Measurements from ENCODE around the gene MBP. TPM values are rescaled to one million over a fixed set of nuclear protein-coding genes. Genes with fewer than 3 reads are reported as not detected.
"Not testable (repeated sequence)": the region's sequence is repeated elsewhere in the genome, so short reads cannot be mapped to it uniquely, and the experiment has no call there.

The MBP gene
- total RNA-seq, 1 experiment from 2014 or later = 47.4 TPM

DNA sequence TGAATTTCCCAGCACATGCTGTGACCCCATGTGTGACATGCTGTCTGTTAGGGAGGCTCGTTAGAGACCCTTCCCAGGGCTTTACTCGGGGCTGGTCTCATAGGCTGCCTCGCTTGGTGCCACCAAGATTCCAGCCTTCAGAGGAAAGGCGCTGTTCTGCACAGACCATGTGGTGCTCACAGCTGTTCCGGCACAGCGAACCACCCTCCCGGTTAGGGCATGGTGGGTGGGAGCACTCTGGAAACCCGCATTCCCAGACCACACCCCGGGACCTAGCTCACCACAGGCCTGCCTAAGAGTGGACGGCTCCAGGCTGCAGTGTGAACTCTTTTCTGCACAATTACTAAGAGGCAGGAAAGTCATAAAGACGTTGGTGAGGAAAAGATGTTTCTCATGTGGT is 112.0 kb downstream of the MBP start:
- H3K9me3 ChIP-seq (ENCODE audit: low read length) = no peaks in the 10 kb centered on the region
- H3K9ac ChIP-seq (ENCODE audit: low read length) = no peak overlapping the region
- H3K36me3 ChIP-seq (ENCODE audit: low read depth, low read length) = peaks cover 3% of the 10 kb centered on the region; the same call in 1 of the 2 replicates
- no peak for ATAC-seq
- H3F3A ChIP-seq (ENCODE audit: low read length, unreplicated experiment) = no peaks in the 10 kb centered on the region
- no peak overlapping the region for H3K4me2 ChIP-seq (ENCODE audit: low read length)
- BruUV-seq (replicated peaks) = no TSS peak
- ChIA-PET POLR2A (ENCODE audit: unreplicated experiment) (no interaction called here), CTCF (no interaction called here)
- no peak overlapping the region for H3K4me3 ChIP-seq (ENCODE audit: low read length)
- no peaks in the 10 kb centered on the region for H3K79me2 ChIP-seq (ENCODE audit: low read length)
- no peaks in the 10 kb centered on the region for H3K4me1 ChIP-seq (ENCODE audit: insufficient read depth, low read length)
- H3K27me3 ChIP-seq (ENCODE audit: low read length) = no peaks in the 10 kb centered on the region
- H3K27ac ChIP-seq (ENCODE audit: low read length) = no peak overlapping the region
- intact Hi-C loops (cut with micrococcal nuclease) = no loop called here
- no peaks in the 10 kb centered on the region for H3K9me2 ChIP-seq (replicated peaks; ENCODE audit: low read length)
- no peak for DNase-seq
- H2AFZ ChIP-seq (ENCODE audit: low read length) = no peak overlapping the region
- TF ChIP-seq, protein P1, sequence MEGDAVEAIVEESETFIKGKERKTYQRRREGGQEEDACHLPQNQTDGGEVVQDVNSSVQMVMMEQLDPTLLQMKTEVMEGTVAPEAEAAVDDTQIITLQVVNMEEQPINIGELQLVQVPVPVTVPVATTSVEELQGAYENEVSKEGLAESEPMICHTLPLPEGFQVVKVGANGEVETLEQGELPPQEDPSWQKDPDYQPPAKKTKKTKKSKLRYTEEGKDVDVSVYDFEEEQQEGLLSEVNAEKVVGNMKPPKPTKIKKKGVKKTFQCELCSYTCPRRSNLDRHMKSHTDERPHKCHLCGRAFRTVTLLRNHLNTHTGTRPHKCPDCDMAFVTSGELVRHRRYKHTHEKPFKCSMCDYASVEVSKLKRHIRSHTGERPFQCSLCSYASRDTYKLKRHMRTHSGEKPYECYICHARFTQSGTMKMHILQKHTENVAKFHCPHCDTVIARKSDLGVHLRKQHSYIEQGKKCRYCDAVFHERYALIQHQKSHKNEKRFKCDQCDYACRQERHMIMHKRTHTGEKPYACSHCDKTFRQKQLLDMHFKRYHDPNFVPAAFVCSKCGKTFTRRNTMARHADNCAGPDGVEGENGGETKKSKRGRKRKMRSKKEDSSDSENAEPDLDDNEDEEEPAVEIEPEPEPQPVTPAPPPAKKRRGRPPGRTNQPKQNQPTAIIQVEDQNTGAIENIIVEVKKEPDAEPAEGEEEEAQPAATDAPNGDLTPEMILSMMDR (conservative IDR thresholded peaks at IDR 0.05; ENCODE audit: low read depth, low read length) = no peak
- TF ChIP-seq EZH2phosphoT487 (IDR thresholded peaks at IDR 0.05; ENCODE audit: borderline replicate concordance, low read length) (no peak), EZH2 (IDR thresholded peaks at IDR 0.05; ENCODE audit: low read length, unreplicated experiment) (no peak)
- no peaks in the 10 kb centered on the region for H4K20me1 ChIP-seq (ENCODE audit: low read length)

GRCh38 chr18:77019641-77020040 is 112.9 kb downstream of the MBP start:
- Histone ChIP-seq H3K36me3 (ENCODE audit: low read depth, low read length) (peaks cover 3% of the 10 kb centered on the region; the same call in 1 of the 2 replicates), H3K9me3 (ENCODE audit: low read length) (no peaks in the 10 kb centered on the region), H3K9me2 (replicated peaks; ENCODE audit: low read length) (no peaks in the 10 kb centered on the region), H3K4me3 (ENCODE audit: low read length) (no peak overlapping the region), H3K27me3 (ENCODE audit: low read length) (no peaks in the 10 kb centered on the region), H4K20me1 (ENCODE audit: low read length) (no peaks in the 10 kb centered on the region), H3K9ac (ENCODE audit: low read length) (no peak overlapping the region), H3F3A (ENCODE audit: low read length, unreplicated experiment) (no peaks in the 10 kb centered on the region), H3K4me2 (ENCODE audit: low read length) (no peak overlapping the region), H3K79me2 (ENCODE audit: low read length) (no peaks in the 10 kb centered on the region), H3K4me1 (ENCODE audit: insufficient read depth, low read length) (no peaks in the 10 kb centered on the region), H3K27ac (ENCODE audit: low read length) (no peak overlapping the region), H2AFZ (ENCODE audit: low read length) (no peak overlapping the region)
- ChIA-PET POLR2A (ENCODE audit: unreplicated experiment) (no interaction called here), CTCF (no interaction called here)
- BruUV-seq (replicated peaks) = no TSS peak
- TF ChIP-seq, protein P1 (conservative IDR thresholded peaks at IDR 0.05; ENCODE audit: low read depth, low read length) = no peak
- TF ChIP-seq EZH2phosphoT487 (IDR thresholded peaks at IDR 0.05; ENCODE audit: borderline replicate concordance, low read length) (no peak), EZH2 (IDR thresholded peaks at IDR 0.05; ENCODE audit: low read length, unreplicated experiment) (no peak)
- intact Hi-C loops (cut with micrococcal nuclease) = no loop called here
- DNase-seq = no peak
- no peak for ATAC-seq

GRCh38 chr18:77018650-77019049 is 113.9 kb downstream of the MBP start:
- H3K4me1 ChIP-seq (ENCODE audit: insufficient read depth, low read length); H3K9ac ChIP-seq (ENCODE audit: low read length); intact Hi-C loops (cut with micrococcal nuclease); H3K4me2 ChIP-seq (ENCODE audit: low read length); H3K9me2 ChIP-seq (replicated peaks; ENCODE audit: low read length); H3K36me3 ChIP-seq (ENCODE audit: low read depth, low read length); BruUV-seq (replicated peaks); ATAC-seq; CTCF ChIA-PET; H3K79me2 ChIP-seq (ENCODE audit: low read length); DNase-seq; H3K27me3 ChIP-seq (ENCODE audit: low read length); H3K4me3 ChIP-seq (ENCODE audit: low read length); H4K20me1 ChIP-seq (ENCODE audit: low read length); H3F3A ChIP-seq (ENCODE audit: low read length, unreplicated experiment); H2AFZ ChIP-seq (ENCODE audit: low read length); H3K27ac ChIP-seq (ENCODE audit: low read length); H3K9me3 ChIP-seq (ENCODE audit: low read length); POLR2A ChIA-PET (ENCODE audit: unreplicated experiment): not testable (repeated sequence)

All from PC-3 (cell line).